Measurements from ENCODE around the gene TUSC2. TPM values are rescaled to one million over a fixed set of nuclear protein-coding genes. Genes with fewer than 3 reads are reported as not detected.

Gene TUSC2
- total RNA-seq, 3 donors from 2014 or later (not counting 1 experiment from before 2014, with no cell fraction given) = 18.4 to 23.4 (median 21.3) TPM

- no peaks in the 10 kb centered on the region for H3K9me3 ChIP-seq (ENCODE audit: control insufficient read depth, insufficient read depth, low read length)
- no peak for TF ChIP-seq CTCF (IDR thresholded peaks at IDR 0.05)
- H3K4me1 Mint-ChIP-seq = peaks cover 45 to 88% of the 10 kb centered on the region in 2 donors
- intact Hi-C loops (cut with micrococcal nuclease) = no loop called here
- H3K36me3 ChIP-seq (ENCODE audit: control insufficient read depth, insufficient read depth, low read length) = peaks cover 11% of the 10 kb centered on the region
- under 1% methylated on average over 85 of the region's 85 CpGs for WGBS (ENCODE audit: insufficient coverage)
- H3K9me3 Mint-ChIP-seq = no peaks in the 10 kb centered on the region
- no peaks in the 10 kb centered on the region for H3K27me3 ChIP-seq (ENCODE audit: control insufficient read depth, insufficient read depth, low read length)
- H3K27me3 Mint-ChIP-seq (ENCODE audit: low read depth in 2 of 2) = no peaks in the 10 kb centered on the region
- H3K27ac ChIP-seq (ENCODE audit: low read length) = peak within 1 kb of the TSS; percentile 93
- ATAC-seq = peak; percentile 23 to 64 (median 51)
- H3K4me3 Mint-ChIP-seq = peak within 1 kb of the TSS; percentile 98
- peak within 1 kb of the TSS; percentile 80 for H3K4me3 ChIP-seq (ENCODE audit: low read length)
- H3K27ac Mint-ChIP-seq = peak within 1 kb of the TSS; percentile 93 to 96
- peaks cover 70% of the 10 kb centered on the region for H3K4me1 ChIP-seq (ENCODE audit: control insufficient read depth, insufficient read depth, low read length)
- DNase-seq = peak; percentile 73 to 79
- H3K36me3 Mint-ChIP-seq = peaks cover 13% of the 10 kb centered on the region
Measured at GRCh38 chr3:50340448-50341329, 12.7 kb upstream of the TUSC2 start, which contains the start of gene RASSF1. TSS of gene RASSF1 (minus strand) at chr3:50340836. CDS start at chr3:50340805, 31 bp downstream.

GRCh38 chr3:50340147-50340447, 12.1 kb upstream of the TUSC2 start:
- no peaks in the 10 kb centered on the region for H3K9me3 Mint-ChIP-seq
- no peak for ATAC-seq
- H3K36me3 Mint-ChIP-seq = peaks cover 13% of the 10 kb centered on the region
- no peak for DNase-seq
- peak overlapping the region; percentile 93 for H3K27ac ChIP-seq (ENCODE audit: low read length)
- H3K4me1 ChIP-seq (ENCODE audit: control insufficient read depth, insufficient read depth, low read length) = peaks cover 70% of the 10 kb centered on the region
- peaks cover 50 to 89% of the 10 kb centered on the region in 2 donors for H3K4me1 Mint-ChIP-seq
- H3K4me3 Mint-ChIP-seq = peak overlapping the region; percentile 98
- intact Hi-C loops (cut with micrococcal nuclease) = no loop called here
- H3K9me3 ChIP-seq (ENCODE audit: control insufficient read depth, insufficient read depth, low read length) = no peaks in the 10 kb centered on the region
- no peaks in the 10 kb centered on the region for H3K27me3 ChIP-seq (ENCODE audit: control insufficient read depth, insufficient read depth, low read length)
- under 1% methylated on average over 9 of the region's 9 CpGs for WGBS (ENCODE audit: insufficient coverage)
- H3K4me3 ChIP-seq (ENCODE audit: low read length) = peak overlapping the region; percentile 80
- H3K36me3 ChIP-seq (ENCODE audit: control insufficient read depth, insufficient read depth, low read length) = peaks cover 11% of the 10 kb centered on the region
- no peak for TF ChIP-seq CTCF (IDR thresholded peaks at IDR 0.05)
- no peaks in the 10 kb centered on the region for H3K27me3 Mint-ChIP-seq (ENCODE audit: low read depth in 2 of 2)
- peak overlapping the region; percentile 93 to 96 for H3K27ac Mint-ChIP-seq

- peaks cover 71% of the 10 kb centered on the region for H3K4me1 ChIP-seq (ENCODE audit: control insufficient read depth, insufficient read depth, low read length)
- peaks cover 13% of the 10 kb centered on the region for H3K36me3 Mint-ChIP-seq
- ATAC-seq = no peak
- peak overlapping the region; percentile 93 to 96 for H3K27ac Mint-ChIP-seq
- WGBS (ENCODE audit: insufficient coverage) = 12% methylated on average over 14 of the region's 14 CpGs
- no peaks in the 10 kb centered on the region for H3K9me3 Mint-ChIP-seq
- peak overlapping the region; percentile 80 for H3K4me3 ChIP-seq (ENCODE audit: low read length)
- DNase-seq = no peak
- peaks cover 50 to 87% of the 10 kb centered on the region in 2 donors for H3K4me1 Mint-ChIP-seq
- H3K27ac ChIP-seq (ENCODE audit: low read length) = peak overlapping the region; percentile 93
- no peak for TF ChIP-seq CTCF (IDR thresholded peaks at IDR 0.05)
- H3K36me3 ChIP-seq (ENCODE audit: control insufficient read depth, insufficient read depth, low read length) = peaks cover 11% of the 10 kb centered on the region
- H3K9me3 ChIP-seq (ENCODE audit: control insufficient read depth, insufficient read depth, low read length) = no peaks in the 10 kb centered on the region
- H3K4me3 Mint-ChIP-seq = peak overlapping the region; percentile 98
- intact Hi-C loops (cut with micrococcal nuclease) = loop anchor here (2.0 to 5.0 kb wide), 2 partner anchors 19 to 42 kb away; partner anchors contain the start of genes HYAL3, NAA80 and TMEM115
- no peaks in the 10 kb centered on the region for H3K27me3 Mint-ChIP-seq (ENCODE audit: low read depth in 2 of 2)
- no peaks in the 10 kb centered on the region for H3K27me3 ChIP-seq (ENCODE audit: control insufficient read depth, insufficient read depth, low read length)
Measured at GRCh38 chr3:50339485-50340146, 11.6 kb upstream of the TUSC2 start.

All from natural killer cell (primary cell).